NCI-H1092 treated with DMSO at 0.1 percent for 48 hours (cell line): ENCODE results near the gene STRBP.
"Not testable (repeated sequence)": the region's sequence is repeated elsewhere in the genome, so short reads cannot be mapped to it uniquely, and the experiment has no call there.

Experiments used
- DNase-seq: peaks from one replicate; lab custom pipeline; 2025; lab: John Stamatoyannopoulos, UW

The STRBP gene

DNA sequence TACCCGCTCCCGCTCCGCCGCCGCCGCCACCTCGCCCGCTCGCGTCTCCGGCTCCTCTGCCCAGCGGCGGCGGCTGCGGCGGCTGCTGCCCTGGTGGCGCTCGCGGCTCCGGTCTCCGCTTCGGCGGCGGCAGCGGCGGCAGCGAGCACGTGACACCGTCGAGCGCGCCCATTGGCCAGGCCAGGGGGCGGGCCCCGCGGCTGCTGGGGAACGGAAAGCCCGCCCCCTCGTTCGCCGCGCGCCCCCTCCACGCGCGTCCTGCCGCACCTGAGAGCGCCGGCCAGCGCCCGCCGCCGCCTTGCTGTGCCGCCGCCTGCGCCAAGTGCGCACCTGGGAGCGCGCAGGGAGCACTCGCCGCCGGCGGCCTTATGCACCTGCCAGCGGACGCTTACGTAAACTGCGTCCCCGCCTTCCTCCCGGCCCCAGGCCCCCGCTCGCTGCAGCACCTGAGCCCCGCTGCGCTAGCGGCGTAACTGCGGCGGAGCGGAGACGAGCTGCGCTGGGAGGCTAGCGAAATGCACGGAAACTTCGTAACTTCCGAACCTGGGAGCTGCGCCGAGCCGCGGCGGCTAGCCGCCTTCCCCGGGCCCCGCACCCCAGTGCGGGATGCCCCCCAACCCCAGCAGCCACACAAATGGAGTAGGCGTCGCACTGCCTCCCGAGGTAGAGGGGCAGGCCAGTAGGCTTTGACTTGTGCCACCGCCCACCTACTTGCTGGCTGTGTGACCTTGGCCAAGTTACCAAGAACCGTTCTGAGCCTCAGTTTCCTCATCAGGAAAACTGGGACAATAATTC, at the start of gene STRBP:
TSS of gene STRBP (minus strand) at position 122 of the 795 bp plus-strand sequence. CDS start 84,452 bp downstream, outside the sequence.
- peak; percentile 90 for DNase-seq

DNA sequence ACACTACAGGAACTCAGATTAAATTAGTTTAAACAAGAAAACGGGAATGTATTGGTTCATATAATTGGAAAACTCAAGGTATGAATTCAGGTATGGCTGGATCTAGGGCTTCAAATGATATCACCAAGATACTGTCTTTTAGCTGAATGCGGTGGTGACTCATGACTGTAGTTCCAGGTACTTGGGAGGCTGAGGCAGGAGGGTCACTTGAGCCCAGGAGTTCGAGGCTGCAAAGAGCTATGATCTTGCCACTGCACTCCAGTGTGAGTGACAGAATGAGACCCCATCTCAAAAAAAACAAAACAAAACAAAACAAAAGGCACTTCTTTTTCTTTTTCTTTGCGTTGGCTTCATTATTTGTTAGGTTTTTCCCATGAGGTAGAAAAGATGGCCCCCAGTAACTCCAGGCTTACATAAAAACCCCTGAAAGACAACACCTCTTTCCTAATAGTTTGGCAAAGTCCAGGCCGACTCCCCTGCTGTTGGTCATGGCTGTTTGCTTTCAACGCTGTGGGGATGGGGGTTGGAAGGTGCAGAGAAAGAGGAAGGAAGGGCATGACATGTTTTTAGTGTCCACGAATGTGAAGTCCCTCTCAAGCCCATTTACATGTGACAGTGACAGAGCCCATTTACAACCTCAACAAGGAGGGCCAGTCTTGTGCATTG, 47.8 kb upstream of the STRBP start:
- no peak for DNase-seq

DNA sequence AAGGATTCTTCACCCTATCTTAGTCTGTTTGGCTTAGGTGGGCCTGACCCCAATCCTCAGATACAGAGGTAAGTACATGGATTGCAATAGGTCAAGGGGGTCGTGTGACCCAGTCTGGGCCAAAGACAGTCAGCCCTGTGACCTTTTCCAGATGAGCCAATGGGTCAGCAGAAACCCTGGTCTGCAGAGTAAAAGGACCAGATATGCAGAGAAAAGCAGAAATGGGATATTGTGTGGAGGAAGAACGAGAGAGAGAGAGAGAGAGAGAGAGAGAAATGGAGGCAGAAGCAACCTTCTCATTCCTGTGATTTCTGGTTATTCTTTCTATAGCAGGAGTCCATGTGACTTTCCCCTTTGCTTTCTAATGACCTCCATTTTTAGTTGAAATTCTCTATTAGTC, 47.2 kb upstream of the STRBP start:
- no peak for DNase-seq

GRCh38 chr9:123314617-123315016, 46.2 kb upstream of the STRBP start:
- DNase-seq = no peak

DNA sequence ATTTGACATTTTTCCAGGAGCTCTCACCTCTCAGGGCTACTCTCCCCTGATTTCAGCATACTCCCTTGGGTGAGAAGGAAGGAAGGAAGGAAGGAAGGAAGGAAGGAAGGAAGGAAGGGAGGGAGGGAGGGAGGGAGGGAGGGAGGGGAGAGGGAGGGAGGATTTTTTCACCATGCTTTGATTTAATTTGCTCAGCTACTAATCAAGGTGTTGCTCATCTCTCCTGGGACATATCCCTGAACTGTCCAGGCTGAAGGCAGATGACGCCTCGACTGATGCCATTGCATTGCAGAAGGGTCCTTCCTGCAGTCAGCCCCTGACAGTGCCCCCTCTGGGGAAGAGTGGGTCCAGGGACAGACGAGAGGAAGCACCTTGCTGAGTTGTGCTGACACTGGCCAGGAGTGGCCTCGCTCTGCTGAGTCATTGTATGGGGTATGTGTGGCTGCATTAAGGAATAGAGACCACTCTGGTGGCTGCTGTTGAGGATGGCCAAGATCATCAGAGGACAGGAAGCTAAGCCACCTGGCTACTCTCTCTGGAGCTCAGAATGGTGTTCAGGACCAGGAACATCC, 44.0 kb upstream of the STRBP start:
- DNase-seq = no peak

DNA sequence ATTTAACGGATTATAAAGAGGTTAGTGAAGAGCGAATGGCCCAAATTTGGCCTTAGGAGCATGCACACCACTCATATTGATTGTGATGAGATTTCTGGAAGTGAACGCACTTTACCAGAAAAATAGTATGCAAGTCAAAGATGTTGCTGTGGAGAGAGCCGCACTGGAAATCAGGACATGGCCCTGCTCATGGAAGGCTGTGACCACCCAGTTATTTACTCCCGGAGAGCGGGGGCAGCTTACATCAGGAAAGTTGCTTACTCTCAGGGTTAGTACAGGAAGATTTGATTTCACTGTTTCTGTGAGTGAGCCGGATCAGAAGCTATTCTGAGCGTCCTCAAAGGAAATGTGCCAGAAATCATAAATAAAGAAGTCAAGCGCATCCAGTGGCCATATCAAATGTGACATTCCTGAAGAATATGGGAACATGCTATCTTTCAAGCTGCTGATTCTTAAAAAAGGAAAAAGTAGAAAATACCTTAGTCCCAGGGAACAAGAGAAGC, 42.9 kb upstream of the STRBP start:
- DNase-seq = no peak

DNA sequence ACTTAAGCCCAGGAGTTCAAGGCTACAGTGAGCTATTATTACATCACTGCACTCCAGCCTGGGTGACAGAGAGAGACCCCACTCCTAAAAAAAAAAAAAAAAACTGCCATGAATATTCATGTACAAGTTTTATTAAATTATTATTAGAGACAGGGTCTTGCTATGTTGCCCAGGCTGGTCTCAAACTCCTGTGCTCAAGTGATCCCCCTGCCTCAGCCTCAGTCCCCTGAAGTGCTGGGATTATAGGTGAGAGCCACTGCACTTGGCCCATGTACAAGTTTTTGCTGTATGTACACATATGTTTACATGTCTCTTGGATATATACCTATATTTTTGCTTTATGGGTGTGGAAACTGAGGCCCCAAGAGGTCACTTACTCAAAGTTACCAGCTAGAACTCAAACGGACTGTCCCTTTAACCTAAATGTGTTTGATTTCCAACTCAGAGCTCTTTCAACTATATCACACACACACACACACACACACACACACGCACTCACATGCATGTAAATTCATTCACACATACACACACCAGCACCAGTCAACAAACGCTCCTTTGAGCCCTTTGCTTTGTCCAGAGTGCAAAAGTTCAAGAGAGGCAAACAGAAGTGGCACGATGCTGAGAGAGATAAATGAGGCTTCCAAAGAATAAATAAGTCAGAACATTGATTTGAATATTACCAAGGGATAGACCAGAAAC, 42.3 kb upstream of the STRBP start:
- DNase-seq = no peak

DNA sequence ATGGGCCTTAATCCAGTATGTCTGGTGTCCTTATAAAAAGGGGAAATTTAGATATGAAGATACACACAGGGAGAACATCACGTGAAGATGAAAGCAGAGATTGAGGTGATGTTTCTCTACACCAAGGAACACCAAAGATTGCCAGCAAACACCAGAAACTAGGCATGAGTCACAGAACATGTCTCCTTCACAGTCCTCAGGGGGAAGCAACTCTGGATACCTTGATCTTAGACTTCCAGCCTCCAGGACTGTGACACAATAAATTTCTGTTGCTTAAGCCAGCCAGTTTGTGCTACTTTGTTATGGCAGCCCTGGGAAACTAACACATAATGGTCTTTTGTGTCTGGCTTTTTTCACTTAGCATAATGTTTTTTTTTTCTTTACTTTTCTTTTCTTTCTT, 41.2 kb upstream of the STRBP start:
- DNase-seq = no peak

DNA sequence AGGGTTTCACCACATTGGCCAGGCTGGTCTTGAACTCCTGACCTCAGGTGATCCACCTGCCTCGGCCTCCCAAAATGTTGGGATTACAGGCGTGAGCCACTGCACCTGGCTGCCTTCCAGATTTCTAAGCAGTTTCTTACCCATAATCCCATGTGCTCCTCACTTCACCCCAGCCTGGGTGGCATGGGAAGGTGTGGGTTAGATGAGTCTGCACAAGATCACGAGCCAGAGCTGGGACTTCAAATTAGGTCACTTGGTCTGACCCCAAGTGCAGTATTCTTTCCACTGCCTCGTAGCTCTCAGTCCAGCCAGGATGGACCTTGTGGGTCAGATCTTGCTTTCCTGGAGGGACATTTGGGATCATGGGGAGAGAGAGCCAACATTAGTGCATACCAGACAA, 37.5 kb upstream of the STRBP start:
- DNase-seq = no peak

DNA sequence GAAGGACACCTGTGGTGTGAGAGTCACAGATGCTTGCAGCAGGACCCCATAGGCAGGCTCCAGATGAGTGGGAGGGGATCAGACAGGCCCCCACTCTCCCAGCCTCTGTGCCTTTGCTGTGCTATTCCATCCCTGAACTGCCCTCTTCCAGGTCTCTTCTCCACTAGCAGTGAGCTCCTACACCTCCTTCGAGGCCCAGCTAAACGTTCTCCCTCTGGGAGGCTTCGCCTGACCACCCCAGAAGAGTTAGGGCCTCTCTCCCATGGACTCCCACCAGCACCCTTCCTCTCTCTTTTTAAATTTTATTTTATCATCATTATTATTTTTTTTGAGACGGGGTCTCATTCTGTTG, 35.9 kb upstream of the STRBP start:
- DNase-seq = no peak

GRCh38 chr9:123302348-123303214, 34.2 kb upstream of the STRBP start:
- DNase-seq = no peak

GRCh38 chr9:123301936-123302335, 33.5 kb upstream of the STRBP start:
- not testable (repeated sequence) for DNase-seq

DNA sequence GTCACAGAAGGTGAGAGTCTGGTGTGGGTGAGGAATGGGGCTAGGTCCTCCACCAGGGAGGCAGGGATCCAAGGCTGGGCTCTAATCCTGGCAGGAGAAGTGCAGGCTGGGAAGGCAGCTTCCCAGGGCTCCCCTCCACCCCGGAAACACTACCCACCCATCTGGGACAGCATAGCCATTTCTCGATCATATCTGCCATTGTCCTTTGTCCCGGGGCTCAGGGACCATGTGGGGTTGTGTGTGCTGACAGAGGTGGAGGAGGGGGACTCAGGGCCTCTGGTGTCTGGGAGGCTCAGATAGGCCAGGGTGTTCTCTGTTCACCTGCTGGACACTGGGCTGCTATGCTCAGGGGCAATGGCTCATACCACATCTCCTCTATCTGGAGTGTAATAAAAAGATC, 32.2 kb upstream of the STRBP start:
- no peak for DNase-seq

- DNase-seq = no peak
Measured at GRCh38 chr9:123299558-123300126, 31.3 kb upstream of the STRBP start.

GRCh38 chr9:123296174-123296573, 27.8 kb upstream of the STRBP start:
- DNase-seq = no peak

DNA sequence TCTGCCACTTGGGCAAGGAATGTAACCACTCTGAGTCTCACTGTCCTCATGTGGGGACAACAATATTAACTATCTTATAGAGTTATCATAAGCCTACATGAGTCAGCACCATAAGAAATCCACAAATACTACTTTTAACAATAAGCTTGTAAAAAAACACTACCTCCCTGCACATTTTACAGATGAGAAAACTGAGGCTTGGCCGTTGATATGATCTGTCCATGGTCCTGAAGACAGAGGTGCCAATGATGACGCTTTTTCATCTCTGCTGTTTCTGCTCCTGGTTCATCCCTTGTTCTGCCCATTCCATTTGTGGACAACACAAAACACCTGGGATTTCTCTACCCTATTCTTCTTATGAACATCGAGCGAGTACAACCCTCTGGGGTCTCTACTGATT, 23.4 kb upstream of the STRBP start:
- DNase-seq = no peak

GRCh38 chr9:123290764-123291163, 22.4 kb upstream of the STRBP start:
- DNase-seq = no peak

DNA sequence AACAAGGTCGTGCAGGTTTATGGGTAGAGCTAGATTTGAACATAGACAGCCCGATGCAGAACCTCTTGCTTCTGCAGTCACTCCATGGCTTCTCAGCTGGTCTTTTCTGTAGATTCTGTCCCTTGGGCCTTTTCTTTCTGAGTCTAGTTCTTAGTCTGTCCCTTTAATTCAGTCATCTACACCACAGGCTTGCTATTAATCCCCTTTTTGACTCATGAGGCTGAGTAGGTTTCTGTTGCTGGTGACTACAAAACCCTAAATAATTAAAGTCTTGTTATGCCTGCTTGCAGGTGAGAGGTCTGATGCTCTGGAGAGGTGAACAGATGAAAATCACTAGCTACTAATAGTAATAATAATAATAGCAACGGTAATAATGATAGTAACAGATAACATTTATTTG, 19.3 kb upstream of the STRBP start:
- no peak for DNase-seq

DNA sequence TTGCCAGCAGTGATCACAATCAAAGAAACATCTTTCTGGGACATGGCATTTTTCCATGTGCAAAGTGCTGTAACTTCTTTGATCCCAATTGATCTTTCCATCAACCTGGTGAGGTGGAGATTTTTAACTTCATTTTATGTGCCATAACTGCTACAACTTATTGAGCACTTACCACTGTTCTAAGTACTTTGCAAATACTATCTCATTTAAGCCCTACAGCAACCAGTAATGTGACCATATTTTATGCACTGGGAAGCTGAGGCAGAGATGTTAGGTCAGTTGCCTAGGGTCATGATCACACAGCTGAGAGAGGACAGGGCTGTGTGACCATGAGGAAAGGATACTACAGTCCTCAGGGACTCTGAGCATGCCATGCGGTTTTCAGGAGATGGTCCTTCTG, 17.9 kb upstream of the STRBP start:
- no peak for DNase-seq

DNA sequence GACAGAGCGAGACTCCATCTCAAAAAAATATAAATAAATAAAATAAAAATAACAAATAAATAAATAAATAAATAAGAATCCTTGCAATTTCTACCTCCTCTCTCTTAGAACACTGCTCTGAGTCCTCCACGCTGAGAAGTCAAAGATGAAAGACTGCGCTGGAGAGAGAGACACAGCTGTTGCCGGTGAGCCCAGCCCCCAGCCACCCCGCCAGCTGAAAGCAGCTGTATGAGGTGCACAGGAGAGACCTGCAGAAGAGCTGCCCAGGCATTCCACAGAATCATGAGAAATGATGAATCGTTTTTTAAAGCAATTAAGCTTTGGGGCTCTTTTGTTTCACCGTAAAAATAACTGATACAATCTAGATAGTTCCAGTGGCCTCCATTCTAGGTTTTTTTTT, 16.3 kb upstream of the STRBP start:
- no peak for DNase-seq

DNA sequence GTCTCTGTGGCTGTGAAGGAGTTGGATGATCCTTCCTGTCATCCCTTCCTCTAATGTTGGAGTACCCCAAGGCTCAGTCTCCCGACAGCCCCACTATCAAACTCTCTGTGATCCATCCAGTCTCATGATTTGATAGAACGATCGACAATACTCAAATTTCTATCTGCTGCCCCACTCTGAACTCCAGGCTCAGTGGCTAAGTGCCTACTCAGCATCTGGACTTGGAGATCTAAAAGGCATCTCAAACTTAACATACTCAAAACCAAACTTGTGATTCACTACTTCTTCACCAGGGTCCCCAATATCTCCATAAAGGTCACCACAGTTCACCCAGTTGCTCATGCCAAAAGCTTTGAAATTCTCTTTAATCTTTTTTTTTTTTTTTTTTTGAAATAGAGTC, 15.1 kb upstream of the STRBP start:
- no peak for DNase-seq
